OCI-LY1 (cell line): ENCODE measurements around the gene KAT6B.

Experiments used
- CTCF ChIP-seq: fragments of 200-600 bp; sonication (generic), shearing (Covaris generic); IDR thresholded peaks from 2 replicates; pipeline ENCODE4 v1.5.1; 2017; ENCODE audit warnings: mild to moderate bottlenecking, antibody characterized with exemption, low read length, moderate library complexity, mixed read lengths
- EZH2 ChIP-seq: fragments of 200-600 bp; sonication (generic), shearing (Covaris generic); IDR thresholded peaks from 2 replicates; pipeline ENCODE4 v1.8.0; 2017; ENCODE audit warnings: borderline replicate concordance, mixed run types, mild to moderate bottlenecking, antibody characterized with exemption, low read length, moderate library complexity, mixed read lengths

GRCh38 chr10:74813381-74814259, 12.8 kb upstream of the KAT6B start:
- no peak for TF ChIP-seq CTCF
- no peak for TF ChIP-seq EZH2
